Retinal pigment epithelial cell (primary cell): Measurements from ENCODE around the gene BTRC.

ENCODE experiments used
- DNase-seq: peaks from one replicate; pipeline ENCODE4 v3.0.0-alpha.2; 2010; ENCODE audit warnings: low read depth
- H3K4me3 ChIP-seq: 2 replicates; pipeline ENCODE4 v1.5.1; 2011; ENCODE audit warnings: mild to moderate bottlenecking, low read length, control low read depth, moderate library complexity
- CTCF ChIP-seq: conservative IDR thresholded peaks from 2 replicates; pipeline ENCODE4 v1.5.1; 2011; ENCODE audit warnings: low read depth, low read length, control low read depth, inconsistent platforms

Gene BTRC

GRCh38 chr10:101441541-101442455, 87.8 kb downstream of the BTRC start:
- peak; percentile 78 for TF ChIP-seq CTCF
- peak; percentile 33 for DNase-seq
- no peak overlapping the region for H3K4me3 ChIP-seq

GRCh38 chr10:101442456-101442800, 88.5 kb downstream of the BTRC start:
- DNase-seq: no peak
- no peak for TF ChIP-seq CTCF
- H3K4me3 ChIP-seq: no peak overlapping the region

GRCh38 chr10:101444058-101444898, 90.3 kb downstream of the BTRC start:
- TF ChIP-seq CTCF: peak; percentile 42
- no peak overlapping the region for H3K4me3 ChIP-seq
- DNase-seq: no peak

- DNase-seq: no peak
- H3K4me3 ChIP-seq: no peak overlapping the region
- TF ChIP-seq CTCF: no peak
Measured at GRCh38 chr10:101446071-101446470, 92.1 kb downstream of the BTRC start.

GRCh38 chr10:101446947-101447346, 93.0 kb downstream of the BTRC start:
- no peak overlapping the region for H3K4me3 ChIP-seq
- DNase-seq: no peak
- TF ChIP-seq CTCF: no peak

- TF ChIP-seq CTCF: no peak
- DNase-seq: no peak
- no peak overlapping the region for H3K4me3 ChIP-seq
Measured at GRCh38 chr10:101447477-101447876, 93.5 kb downstream of the BTRC start.
